ENCODE data around the gene MVP. TPM values are rescaled to one million over a fixed set of nuclear protein-coding genes. Genes with fewer than 3 reads are reported as not detected.
"Not testable (repeated sequence)": the region's sequence is repeated elsewhere in the genome, so short reads cannot be mapped to it uniquely, and the experiment has no call there.

MVP gene
- total RNA-seq, 1 experiment from 2014 or later, result 75.1 TPM

DNA sequence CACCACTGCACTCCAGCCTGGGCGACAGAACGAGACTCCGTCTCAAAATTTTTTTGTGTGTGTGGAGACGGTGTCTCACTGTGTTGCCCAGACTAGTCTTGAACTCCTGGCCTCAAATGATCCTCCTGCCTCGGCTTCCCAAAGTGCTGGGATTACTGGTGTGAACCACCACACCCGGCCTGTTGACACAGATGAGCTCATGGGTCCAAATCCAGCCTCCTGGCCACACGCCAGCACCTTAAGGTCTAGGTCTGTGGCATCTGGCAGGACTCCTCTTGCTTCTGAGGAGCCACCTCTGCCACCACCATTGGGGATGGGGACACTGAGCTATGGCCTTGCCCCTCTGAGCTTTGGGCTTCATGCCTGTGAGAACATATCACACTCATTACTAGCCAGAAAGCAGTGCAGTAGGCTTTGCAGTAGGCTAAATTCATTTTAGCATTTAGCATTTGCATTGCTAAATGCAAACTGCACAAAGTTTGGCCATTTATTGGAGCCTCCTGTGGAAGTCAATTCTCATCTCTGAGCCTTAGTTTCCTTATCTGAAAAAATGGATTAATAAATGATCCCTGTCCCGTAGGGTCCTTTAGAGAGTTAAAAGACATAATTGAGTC, 48.2 kb downstream of the MVP start:
- no peak overlapping the region for H3K4me3 ChIP-seq (replicated peaks in 1 of 2; ENCODE audit: low read depth in 1 of 2, low read length in 2 of 2)
- peaks cover 0 to 16% of the 10 kb centered on the region in 2 experiments; a peak in 3 of 4 replicates for H3K4me1 ChIP-seq (ENCODE audit: control insufficient read depth in 1 of 2, insufficient read depth in 2 of 2, low read length in 2 of 2)
- H3K79me2 ChIP-seq (ENCODE audit: insufficient read depth, low read length), result no peaks in the 10 kb centered on the region
- ATAC-seq (no peak), DNase-seq (ENCODE audit: low read depth, low spot score) (no peak)
- H3K27me3 ChIP-seq (ENCODE audit: insufficient read depth, low read length), result no peaks in the 10 kb centered on the region
- ChIA-PET RAD21 (ENCODE audit: low non-redundant PET in 1 of 2, low total read pairs in 2 of 2, uncharacterized antibody in 2 of 2, unreplicated experiment in 2 of 2) (no interaction called here), CTCF (interaction anchor here (2.7 kb wide), 1 partner anchor 20 kb away, joined by 8 read pairs; no protein-coding TSS in a partner anchor), POLR2A (no interaction called here)
- H3K36me3 ChIP-seq (ENCODE audit: control insufficient read depth in 1 of 2, insufficient read depth in 2 of 2, low read length in 2 of 2), result no peaks in the 10 kb centered on the region
- no peak overlapping the region for H2AFZ ChIP-seq (ENCODE audit: low read depth, low read length, poor library complexity, severe bottlenecking)
- no TSS peak for BruUV-seq (replicated peaks)
- no peaks in the 10 kb centered on the region for H4K20me1 ChIP-seq (ENCODE audit: insufficient read depth)
- TF ChIP-seq, protein P1, sequence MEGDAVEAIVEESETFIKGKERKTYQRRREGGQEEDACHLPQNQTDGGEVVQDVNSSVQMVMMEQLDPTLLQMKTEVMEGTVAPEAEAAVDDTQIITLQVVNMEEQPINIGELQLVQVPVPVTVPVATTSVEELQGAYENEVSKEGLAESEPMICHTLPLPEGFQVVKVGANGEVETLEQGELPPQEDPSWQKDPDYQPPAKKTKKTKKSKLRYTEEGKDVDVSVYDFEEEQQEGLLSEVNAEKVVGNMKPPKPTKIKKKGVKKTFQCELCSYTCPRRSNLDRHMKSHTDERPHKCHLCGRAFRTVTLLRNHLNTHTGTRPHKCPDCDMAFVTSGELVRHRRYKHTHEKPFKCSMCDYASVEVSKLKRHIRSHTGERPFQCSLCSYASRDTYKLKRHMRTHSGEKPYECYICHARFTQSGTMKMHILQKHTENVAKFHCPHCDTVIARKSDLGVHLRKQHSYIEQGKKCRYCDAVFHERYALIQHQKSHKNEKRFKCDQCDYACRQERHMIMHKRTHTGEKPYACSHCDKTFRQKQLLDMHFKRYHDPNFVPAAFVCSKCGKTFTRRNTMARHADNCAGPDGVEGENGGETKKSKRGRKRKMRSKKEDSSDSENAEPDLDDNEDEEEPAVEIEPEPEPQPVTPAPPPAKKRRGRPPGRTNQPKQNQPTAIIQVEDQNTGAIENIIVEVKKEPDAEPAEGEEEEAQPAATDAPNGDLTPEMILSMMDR (IDR thresholded peaks at IDR 0.05 in 2 of 3, conservative IDR thresholded peaks at IDR 0.05 in 1 of 3; ENCODE audit: borderline replicate concordance in 1 of 3, insufficient read depth in 1 of 3, low read depth in 2 of 3, low read length in 2 of 3), result no peak
- TF ChIP-seq, protein P2, sequence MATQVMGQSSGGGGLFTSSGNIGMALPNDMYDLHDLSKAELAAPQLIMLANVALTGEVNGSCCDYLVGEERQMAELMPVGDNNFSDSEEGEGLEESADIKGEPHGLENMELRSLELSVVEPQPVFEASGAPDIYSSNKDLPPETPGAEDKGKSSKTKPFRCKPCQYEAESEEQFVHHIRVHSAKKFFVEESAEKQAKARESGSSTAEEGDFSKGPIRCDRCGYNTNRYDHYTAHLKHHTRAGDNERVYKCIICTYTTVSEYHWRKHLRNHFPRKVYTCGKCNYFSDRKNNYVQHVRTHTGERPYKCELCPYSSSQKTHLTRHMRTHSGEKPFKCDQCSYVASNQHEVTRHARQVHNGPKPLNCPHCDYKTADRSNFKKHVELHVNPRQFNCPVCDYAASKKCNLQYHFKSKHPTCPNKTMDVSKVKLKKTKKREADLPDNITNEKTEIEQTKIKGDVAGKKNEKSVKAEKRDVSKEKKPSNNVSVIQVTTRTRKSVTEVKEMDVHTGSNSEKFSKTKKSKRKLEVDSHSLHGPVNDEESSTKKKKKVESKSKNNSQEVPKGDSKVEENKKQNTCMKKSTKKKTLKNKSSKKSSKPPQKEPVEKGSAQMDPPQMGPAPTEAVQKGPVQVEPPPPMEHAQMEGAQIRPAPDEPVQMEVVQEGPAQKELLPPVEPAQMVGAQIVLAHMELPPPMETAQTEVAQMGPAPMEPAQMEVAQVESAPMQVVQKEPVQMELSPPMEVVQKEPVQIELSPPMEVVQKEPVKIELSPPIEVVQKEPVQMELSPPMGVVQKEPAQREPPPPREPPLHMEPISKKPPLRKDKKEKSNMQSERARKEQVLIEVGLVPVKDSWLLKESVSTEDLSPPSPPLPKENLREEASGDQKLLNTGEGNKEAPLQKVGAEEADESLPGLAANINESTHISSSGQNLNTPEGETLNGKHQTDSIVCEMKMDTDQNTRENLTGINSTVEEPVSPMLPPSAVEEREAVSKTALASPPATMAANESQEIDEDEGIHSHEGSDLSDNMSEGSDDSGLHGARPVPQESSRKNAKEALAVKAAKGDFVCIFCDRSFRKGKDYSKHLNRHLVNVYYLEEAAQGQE (IDR thresholded peaks at IDR 0.05; ENCODE audit: low read depth), result no peak
- TF ChIP-seq SRF (IDR thresholded peaks at IDR 0.05; ENCODE audit: low read depth) (no peak), ZFX (IDR thresholded peaks at IDR 0.05) (no peak), POLR2A (IDR thresholded peaks at IDR 0.05; ENCODE audit: borderline replicate concordance, extremely low read depth, insufficient read depth, insufficient read length) (no peak), EZH2 (IDR thresholded peaks at IDR 0.05) (no peak), SP1 (IDR thresholded peaks at IDR 0.05; ENCODE audit: low read depth) (no peak), EZH2phosphoT487 (IDR thresholded peaks at IDR 0.05; ENCODE audit: borderline replicate concordance) (no peak), POLR2AphosphoS5 (IDR thresholded peaks at IDR 0.05; ENCODE audit: low read depth, low read length) (no peak)
- H3K4me2 ChIP-seq (ENCODE audit: low read length), result no peak overlapping the region
- no peaks in the 10 kb centered on the region for H3K9me2 ChIP-seq (ENCODE audit: insufficient read depth)
- H3K27ac ChIP-seq (ENCODE audit: low read depth, low read length), result no peak overlapping the region
- intact Hi-C loops (cut with micrococcal nuclease), result no loop called here
- H3K9ac ChIP-seq (ENCODE audit: low read length), result no peak overlapping the region
- H3K9me3 ChIP-seq (ENCODE audit: control insufficient read depth in 1 of 2, insufficient read depth in 1 of 2, low read depth in 1 of 2, low read length in 2 of 2), result no peaks in the 10 kb centered on the region

DNA sequence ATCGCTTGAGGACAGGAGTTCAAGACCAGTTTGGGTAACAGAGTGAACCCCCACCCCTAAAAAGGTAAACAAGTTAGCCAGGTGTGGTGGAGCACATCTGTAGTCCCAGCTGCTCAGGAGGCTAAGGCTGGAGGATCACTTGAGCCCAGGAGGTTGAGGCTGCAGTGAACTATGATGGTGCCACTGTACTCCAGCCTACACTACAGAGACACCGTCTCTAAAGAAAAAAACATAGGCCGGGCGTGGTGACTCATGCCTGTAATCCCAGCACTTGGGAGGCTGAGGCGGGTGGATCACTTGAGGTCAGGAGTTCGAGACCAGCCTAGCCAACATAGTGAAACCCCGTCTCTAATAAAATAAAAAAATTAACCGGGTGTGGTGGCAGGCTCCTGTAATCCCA, 48.8 kb downstream of the MVP start:
- H4K20me1 ChIP-seq (ENCODE audit: insufficient read depth); intact Hi-C loops (cut with micrococcal nuclease); H3K9me3 ChIP-seq (ENCODE audit: control insufficient read depth in 1 of 2, insufficient read depth in 1 of 2, low read depth in 1 of 2, low read length in 2 of 2); H3K79me2 ChIP-seq (ENCODE audit: insufficient read depth, low read length); BruUV-seq (replicated peaks); H3K9ac ChIP-seq (ENCODE audit: low read length); H3K9me2 ChIP-seq (ENCODE audit: insufficient read depth); H2AFZ ChIP-seq (ENCODE audit: low read depth, low read length, poor library complexity, severe bottlenecking); H3K36me3 ChIP-seq (ENCODE audit: control insufficient read depth in 1 of 2, insufficient read depth in 2 of 2, low read length in 2 of 2); H3K4me2 ChIP-seq (ENCODE audit: low read length); H3K27ac ChIP-seq (ENCODE audit: low read depth, low read length); DNase-seq (ENCODE audit: low read depth, low spot score); RAD21 ChIA-PET (ENCODE audit: low non-redundant PET in 1 of 2, low total read pairs in 2 of 2, uncharacterized antibody in 2 of 2, unreplicated experiment in 2 of 2); H3K4me3 ChIP-seq (replicated peaks in 1 of 2; ENCODE audit: low read depth in 1 of 2, low read length in 2 of 2); H3K27me3 ChIP-seq (ENCODE audit: insufficient read depth, low read length): not testable (repeated sequence)
- CTCF ChIA-PET, result interaction anchor here (2.7 kb wide), 1 partner anchor 20 kb away, joined by 8 read pairs; no protein-coding TSS in a partner anchor
- H3K4me1 ChIP-seq (ENCODE audit: control insufficient read depth in 1 of 2, insufficient read depth in 2 of 2, low read length in 2 of 2), result peaks cover 0 to 11% of the 10 kb centered on the region in 2 experiments; a peak in 2 of 4 replicates
- peak; percentile 56; the same call in 1 of the 2 replicates for ATAC-seq
- POLR2A ChIA-PET, result interaction anchor here (0.6 kb wide), 1 partner anchor 41 kb away, joined by 5 read pairs; no protein-coding TSS in a partner anchor

Data from HCT116 (cell line).